OCI-LY1 (cell line): ENCODE results near the gene OGFOD1.

Experiments
- H2AFZ ChIP-seq: fragments of 200-600 bp; sonication (generic), shearing (Covaris generic); 2 replicates; pipeline ENCODE4 v1.6.0; 2014; ENCODE audit warnings: antibody characterized with exemption, mild to moderate bottlenecking, low read length
- H3F3A ChIP-seq: fragments of 200-600 bp; sonication (generic), shearing (Covaris generic); 2 replicates; pipeline ENCODE4 v1.6.0; 2014; ENCODE audit warnings: mild to moderate bottlenecking, antibody characterized with exemption, low read length, moderate library complexity; ENCODE audit not compliant: insufficient read depth
- H3K27ac ChIP-seq: fragments of 200-600 bp; sonication (generic); 2 replicates; pipeline ENCODE4 v1.5.1; 2014; ENCODE audit warnings: low read length, mixed run types, mild to moderate bottlenecking, low read depth; ENCODE audit not compliant: poor library complexity, severe bottlenecking
- H3K27me3 ChIP-seq: fragments of 200-600 bp; sonication (generic); 2 replicates; pipeline ENCODE4 v1.6.0; 2014; ENCODE audit warnings: antibody characterized with exemption, mild to moderate bottlenecking, low read length, moderate library complexity; ENCODE audit not compliant: insufficient read depth
- H3K36me3 ChIP-seq: fragments of 200-600 bp; sonication (generic); 2 replicates; pipeline ENCODE4 v1.6.1; 2014; ENCODE audit warnings: mild to moderate bottlenecking, antibody characterized with exemption, low read length, moderate library complexity, mixed read lengths; ENCODE audit not compliant: insufficient read depth
- H3K4me1 ChIP-seq: fragments of 200-600 bp; sonication (generic); 2 replicates; pipeline ENCODE4 v1.5.1; 2014; ENCODE audit warnings: mild to moderate bottlenecking, low read length, moderate library complexity; ENCODE audit not compliant: insufficient read depth, severe bottlenecking
- H3K4me2 ChIP-seq: fragments of 200-600 bp; sonication (generic), shearing (Covaris generic); 2 replicates; pipeline ENCODE4 v1.6.1; 2014; ENCODE audit warnings: low read length
- H3K4me3 ChIP-seq: fragments of 200-600 bp; sonication (generic); 2 replicates; pipeline ENCODE4 v1.5.1; 2014; ENCODE audit warnings: low read length, low read depth, mild to moderate bottlenecking, mixed read lengths; ENCODE audit not compliant: poor library complexity, severe bottlenecking
- H3K79me2 ChIP-seq: fragments of 200-600 bp; shearing (Covaris generic); 2 replicates; pipeline ENCODE4 v1.6.1; 2016; ENCODE audit warnings: mixed run types, low read length, mixed read lengths; ENCODE audit not compliant: insufficient read depth
- H3K9ac ChIP-seq: fragments of 200-600 bp; sonication (generic), shearing (Covaris generic); 2 replicates; pipeline ENCODE4 v1.6.1; 2014; ENCODE audit warnings: mild to moderate bottlenecking, low read length, mixed read lengths
- H3K9me2 ChIP-seq: fragments of 200-600 bp; sonication (generic), shearing (Covaris generic); 2 replicates; pipeline ENCODE4 v1.6.1; 2014; ENCODE audit warnings: low read depth, mild to moderate bottlenecking, low read length, mixed read lengths
- H3K9me3 ChIP-seq: fragments of 200-600 bp; shearing (Covaris generic); 2 replicates; pipeline ENCODE4 v1.6.1; 2014; ENCODE audit warnings: low read length, mixed read lengths
- H4K20me1 ChIP-seq: fragments of 200-600 bp; sonication (generic), shearing (Covaris generic); 2 replicates; pipeline ENCODE4 v1.6.0; 2016; ENCODE audit warnings: mild to moderate bottlenecking, low read length; ENCODE audit not compliant: insufficient read depth
- CTCF ChIP-seq: fragments of 200-600 bp; sonication (generic), shearing (Covaris generic); IDR thresholded peaks from 2 replicates; pipeline ENCODE4 v1.5.1; 2017; ENCODE audit warnings: mild to moderate bottlenecking, antibody characterized with exemption, low read length, moderate library complexity, mixed read lengths
- EZH2 ChIP-seq: fragments of 200-600 bp; sonication (generic), shearing (Covaris generic); IDR thresholded peaks from 2 replicates; pipeline ENCODE4 v1.8.0; 2017; ENCODE audit warnings: borderline replicate concordance, mixed run types, mild to moderate bottlenecking, antibody characterized with exemption, low read length, moderate library complexity, mixed read lengths

OGFOD1 gene

GRCh38 chr16:56519459-56520250 is 68.3 kb downstream of the OGFOD1 start, which contains the start of gene BBS2:
Gene BBS2, minus strand, starts transcription at chr16:56520024. Its CDS starts 162 bp downstream, at chr16:56519862.
- H3K4me1 ChIP-seq, result peaks cover 15% of the 10 kb centered on the region
- no peaks in the 10 kb centered on the region for H3K36me3 ChIP-seq
- H3K9ac ChIP-seq, result peak within 1 kb of the TSS; percentile 85
- H3K79me2 ChIP-seq, result no peaks in the 10 kb centered on the region
- TF ChIP-seq CTCF (no peak), EZH2 (no peak)
- peak within 1 kb of the TSS; percentile 14 for H3K27ac ChIP-seq
- H3K27me3 ChIP-seq, result no peaks in the 10 kb centered on the region
- no peaks in the 10 kb centered on the region for H3F3A ChIP-seq
- peak within 1 kb of the TSS; percentile 93 for H3K4me3 ChIP-seq
- peak within 1 kb of the TSS; percentile 72 for H3K4me2 ChIP-seq
- no peaks in the 10 kb centered on the region for H3K9me3 ChIP-seq
- H4K20me1 ChIP-seq, result no peaks in the 10 kb centered on the region
- peak within 1 kb of the TSS; percentile 99 for H2AFZ ChIP-seq
- H3K9me2 ChIP-seq, result no peaks in the 10 kb centered on the region

- Histone ChIP-seq H3K27ac (peak overlapping the region; percentile 14), H3F3A (no peaks in the 10 kb centered on the region), H2AFZ (peak overlapping the region; percentile 99), H3K9me3 (no peaks in the 10 kb centered on the region), H3K4me1 (peaks cover 15% of the 10 kb centered on the region), H3K9me2 (no peaks in the 10 kb centered on the region), H4K20me1 (no peaks in the 10 kb centered on the region), H3K9ac (peak overlapping the region; percentile 85), H3K79me2 (no peaks in the 10 kb centered on the region), H3K27me3 (no peaks in the 10 kb centered on the region), H3K4me3 (peak overlapping the region; percentile 93), H3K4me2 (peak overlapping the region; percentile 72), H3K36me3 (no peaks in the 10 kb centered on the region)
- TF ChIP-seq CTCF (no peak), EZH2 (no peak)
These were observed 68.9 kb downstream of the OGFOD1 start for GRCh38 chr16:56520251-56520577.

GRCh38 chr16:56525236-56525635 is 73.9 kb downstream of the OGFOD1 start:
- H3K4me2 ChIP-seq, result no peak overlapping the region
- no peak overlapping the region for H2AFZ ChIP-seq

More at GRCh38 chr16:56525236-56525635, 73.9 kb downstream of the OGFOD1 start:
- no peaks in the 10 kb centered on the region for H3K9me2 ChIP-seq
- H3K36me3 ChIP-seq, result no peaks in the 10 kb centered on the region
- H3K9ac ChIP-seq, result no peak overlapping the region
- no peaks in the 10 kb centered on the region for H3K27me3 ChIP-seq
- H3K4me1 ChIP-seq, result peaks cover 4% of the 10 kb centered on the region
- H3K27ac ChIP-seq, result no peak overlapping the region
- no peaks in the 10 kb centered on the region for H4K20me1 ChIP-seq
- TF ChIP-seq CTCF, result no peak
- no peak for TF ChIP-seq EZH2
- no peak overlapping the region for H3K4me3 ChIP-seq
- no peaks in the 10 kb centered on the region for H3K79me2 ChIP-seq
- H3F3A ChIP-seq, result no peaks in the 10 kb centered on the region
- no peaks in the 10 kb centered on the region for H3K9me3 ChIP-seq
